T-helper 2 cell (primary cell): ENCODE results near the gene CCDC124.

ENCODE experiments used
- DNase-seq, 5 experiments: peaks; one replicate each; pipeline versions ENCODE4 v3.0.0 to v3.0.0-alpha.2; 2012 to 2022

The CCDC124 gene

GRCh38 chr19:17988161-17988560, 55.3 kb downstream of the CCDC124 start:
- no peak for DNase-seq

GRCh38 chr19:17989425-17990094, 56.7 kb downstream of the CCDC124 start:
- no peak for DNase-seq

- no peak for DNase-seq
Measured at GRCh38 chr19:17993076-17993813, 60.4 kb downstream of the CCDC124 start.
